ENCODE measurements around the gene PRDM16.

PRDM16 gene

GRCh38 chr1:3296326-3296725, 227.3 kb downstream of the PRDM16 start:
- TF ChIP-seq POLR2A (IDR thresholded peaks at IDR 0.05; ENCODE audit: extremely low read depth, insufficient read length) (no peak), CTCF (IDR thresholded peaks at IDR 0.05; ENCODE audit: low read depth, low read length) (no peak), MYC (IDR thresholded peaks at IDR 0.05; ENCODE audit: low read depth, low read length) (no peak), MAX (IDR thresholded peaks at IDR 0.05; ENCODE audit: low read depth, low read length) (no peak)
- DNase-seq (ENCODE audit: low read depth), result no peak
- no peak overlapping the region for H3K4me3 ChIP-seq (ENCODE audit: low read depth, low read length)

- TF ChIP-seq CTCF (IDR thresholded peaks at IDR 0.05; ENCODE audit: low read depth, low read length), result no peak
- TF ChIP-seq POLR2A (IDR thresholded peaks at IDR 0.05; ENCODE audit: extremely low read depth, insufficient read length), result no peak
- TF ChIP-seq MYC (IDR thresholded peaks at IDR 0.05; ENCODE audit: low read depth, low read length), result no peak
- no peak for TF ChIP-seq MAX (IDR thresholded peaks at IDR 0.05; ENCODE audit: low read depth, low read length)
- no peak overlapping the region for H3K4me3 ChIP-seq (ENCODE audit: low read depth, low read length)
- DNase-seq (ENCODE audit: low read depth), result no peak
Measured at GRCh38 chr1:3296826-3297225, 227.8 kb downstream of the PRDM16 start.

GRCh38 chr1:3297756-3298155, 228.8 kb downstream of the PRDM16 start:
- TF ChIP-seq MAX (IDR thresholded peaks at IDR 0.05; ENCODE audit: low read depth, low read length) (no peak), MYC (IDR thresholded peaks at IDR 0.05; ENCODE audit: low read depth, low read length) (no peak), CTCF (IDR thresholded peaks at IDR 0.05; ENCODE audit: low read depth, low read length) (no peak)
- DNase-seq (ENCODE audit: low read depth), result no peak
- H3K4me3 ChIP-seq (ENCODE audit: low read depth, low read length), result no peak overlapping the region

- no peak for DNase-seq (ENCODE audit: low read depth)
- TF ChIP-seq MAX (IDR thresholded peaks at IDR 0.05; ENCODE audit: low read depth, low read length) (no peak), MYC (IDR thresholded peaks at IDR 0.05; ENCODE audit: low read depth, low read length) (no peak), POLR2A (IDR thresholded peaks at IDR 0.05; ENCODE audit: extremely low read depth, insufficient read length) (no peak), CTCF (IDR thresholded peaks at IDR 0.05; ENCODE audit: low read depth, low read length) (no peak)
- no peak overlapping the region for H3K4me3 ChIP-seq (ENCODE audit: low read depth, low read length)
Measured at GRCh38 chr1:3298197-3298596, 229.2 kb downstream of the PRDM16 start.

GRCh38 chr1:3304246-3304645, 235.2 kb downstream of the PRDM16 start:
- TF ChIP-seq CTCF (IDR thresholded peaks at IDR 0.05; ENCODE audit: low read depth, low read length), result no peak
- no peak for TF ChIP-seq POLR2A (IDR thresholded peaks at IDR 0.05; ENCODE audit: extremely low read depth, insufficient read length)
- TF ChIP-seq MAX (IDR thresholded peaks at IDR 0.05; ENCODE audit: low read depth, low read length), result no peak
- TF ChIP-seq MYC (IDR thresholded peaks at IDR 0.05; ENCODE audit: low read depth, low read length), result no peak
- no peak for DNase-seq (ENCODE audit: low read depth)

GRCh38 chr1:3304692-3305091, 235.7 kb downstream of the PRDM16 start:
- H3K4me3 ChIP-seq (ENCODE audit: low read depth, low read length), result no peak overlapping the region
- no peak for TF ChIP-seq POLR2A (IDR thresholded peaks at IDR 0.05; ENCODE audit: extremely low read depth, insufficient read length)
- TF ChIP-seq CTCF (IDR thresholded peaks at IDR 0.05; ENCODE audit: low read depth, low read length), result no peak
- no peak for TF ChIP-seq MAX (IDR thresholded peaks at IDR 0.05; ENCODE audit: low read depth, low read length)
- TF ChIP-seq MYC (IDR thresholded peaks at IDR 0.05; ENCODE audit: low read depth, low read length), result no peak
- DNase-seq (ENCODE audit: low read depth), result no peak

More at GRCh38 chr1:3304246-3304645, 235.2 kb downstream of the PRDM16 start:
- no peak overlapping the region for H3K4me3 ChIP-seq (ENCODE audit: low read depth, low read length)
